Activated CD8-positive, alpha-beta memory T cell treated with anti-CD3 and anti-CD28 coated beads for 36 hours (primary cell): Measurements from ENCODE around the gene SASS6. TPM values are rescaled to one million over a fixed set of nuclear protein-coding genes. Genes with fewer than 3 reads are reported as not detected.

Source experiments
- CTCF ChIA-PET: fragments of 350-600 bp; sonication (Branson Sonifier 250); formaldehyde crosslinking; loops from one replicate; lab custom pipeline; 2021; ENCODE audit warnings: antibody characterized with exemption; lab: Charles Lee
- POLR2A ChIA-PET: fragments of 350-600 bp; sonication (Branson Sonifier 250); formaldehyde crosslinking; loops from one replicate; lab custom pipeline; 2021; ENCODE audit warnings: antibody characterized with exemption; lab: Charles Lee
- total RNA-seq, 2 experiments: library from RNA; stranded (reverse); gene quantifications; one replicate each; pipeline ENCODE4 v1.2.3, GENCODE V29; 2021

The SASS6 gene
- 10 to 100 TPM; 13.5 to 14.4 TPM for total RNA-seq

GRCh38 chr1:100132566-100133477 lies at the start of gene SASS6, which contains the start of gene TRMT13:
Gene SASS6, minus strand, starts transcription at chr1:100132930. Its CDS starts 116 bp downstream, at chr1:100132814.
Gene TRMT13, plus strand, starts transcription at chr1:100133163. Its CDS starts 6 bp downstream, at chr1:100133169.
- CTCF ChIA-PET: no interaction called here
- POLR2A ChIA-PET: interaction anchor here (0.5 to 1.5 kb wide), 4 partner anchors 95 to 220 kb away, joined by 3 to 8 read pairs (median 5); a partner anchor contains a TSS

- CTCF ChIA-PET: no interaction called here
- POLR2A ChIA-PET: no interaction called here
These were observed 45.4 kb upstream of the SASS6 start, which contains the start of gene LRRC39 for GRCh38 chr1:100178091-100178490. Gene LRRC39, minus strand, starts transcription at chr1:100178256. Its CDS starts 9,740 bp downstream, at chr1:100168516.

GRCh38 chr1:100177295-100178041 lies 44.7 kb upstream of the SASS6 start:
- POLR2A ChIA-PET: no interaction called here
- CTCF ChIA-PET: no interaction called here

GRCh38 chr1:100168051-100168450 lies 35.3 kb upstream of the SASS6 start:
- CTCF ChIA-PET: no interaction called here
- POLR2A ChIA-PET: no interaction called here

- POLR2A ChIA-PET: no interaction called here
These were observed 32.0 kb upstream of the SASS6 start for GRCh38 chr1:100164702-100165101.

GRCh38 chr1:100164216-100164615 lies 31.5 kb upstream of the SASS6 start:
- CTCF ChIA-PET: interaction anchor here (0.6 kb wide), 1 partner anchor 32 kb away, joined by 4 read pairs; no protein-coding TSS in a partner anchor
- POLR2A ChIA-PET: no interaction called here

More at GRCh38 chr1:100164702-100165101, 32.0 kb upstream of the SASS6 start:
- CTCF ChIA-PET: no interaction called here

GRCh38 chr1:100162881-100163280 lies 30.2 kb upstream of the SASS6 start:
- CTCF ChIA-PET: no interaction called here

GRCh38 chr1:100152271-100152670 lies 19.5 kb upstream of the SASS6 start:
- POLR2A ChIA-PET: no interaction called here
- CTCF ChIA-PET: interaction anchor here (0.6 kb wide), 1 partner anchor 463 kb away, joined by 5 read pairs; no protein-coding TSS in a partner anchor

More at GRCh38 chr1:100162881-100163280, 30.2 kb upstream of the SASS6 start:
- POLR2A ChIA-PET: no interaction called here

- POLR2A ChIA-PET: interaction anchor here (0.5 kb wide), 1 partner anchor 40 kb away, joined by 4 read pairs; no protein-coding TSS in a partner anchor
- CTCF ChIA-PET: no interaction called here
These were observed 18.9 kb upstream of the SASS6 start for GRCh38 chr1:100151679-100152078.

- POLR2A ChIA-PET: no interaction called here
- CTCF ChIA-PET: no interaction called here
These were observed 15.1 kb upstream of the SASS6 start for GRCh38 chr1:100147875-100148274.

GRCh38 chr1:100146958-100147357 lies 14.2 kb upstream of the SASS6 start:
- POLR2A ChIA-PET: no interaction called here
- CTCF ChIA-PET: interaction anchor here (0.7 kb wide), 1 partner anchor 24 kb away, joined by 3 read pairs; no protein-coding TSS in a partner anchor

- ChIA-PET CTCF (no interaction called here), POLR2A (no interaction called here)
These were observed 12.4 kb upstream of the SASS6 start for GRCh38 chr1:100145116-100145515.

- POLR2A ChIA-PET: no interaction called here
- CTCF ChIA-PET: no interaction called here
These were observed 9.6 kb upstream of the SASS6 start for GRCh38 chr1:100142343-100142742.

- POLR2A ChIA-PET: no interaction called here
- CTCF ChIA-PET: no interaction called here
These were observed 8.5 kb upstream of the SASS6 start for GRCh38 chr1:100141192-100141591.

- ChIA-PET POLR2A (no interaction called here), CTCF (no interaction called here)
These were observed 4.9 kb upstream of the SASS6 start for GRCh38 chr1:100137602-100138001.

GRCh38 chr1:100134872-100135271 lies 2.1 kb upstream of the SASS6 start:
- ChIA-PET POLR2A (no interaction called here), CTCF (no interaction called here)

GRCh38 chr1:100131623-100132022 lies 1.1 kb downstream of the SASS6 start:
- POLR2A ChIA-PET: no interaction called here

GRCh38 chr1:100130552-100131077 lies 2.1 kb downstream of the SASS6 start:
- POLR2A ChIA-PET: no interaction called here
- CTCF ChIA-PET: no interaction called here

More at GRCh38 chr1:100131623-100132022, 1.1 kb downstream of the SASS6 start:
- CTCF ChIA-PET: no interaction called here

GRCh38 chr1:100127226-100127625 lies 5.5 kb downstream of the SASS6 start:
- POLR2A ChIA-PET: no interaction called here
- CTCF ChIA-PET: no interaction called here
